ENCODE data around the gene TBC1D5.

The TBC1D5 gene

DNA sequence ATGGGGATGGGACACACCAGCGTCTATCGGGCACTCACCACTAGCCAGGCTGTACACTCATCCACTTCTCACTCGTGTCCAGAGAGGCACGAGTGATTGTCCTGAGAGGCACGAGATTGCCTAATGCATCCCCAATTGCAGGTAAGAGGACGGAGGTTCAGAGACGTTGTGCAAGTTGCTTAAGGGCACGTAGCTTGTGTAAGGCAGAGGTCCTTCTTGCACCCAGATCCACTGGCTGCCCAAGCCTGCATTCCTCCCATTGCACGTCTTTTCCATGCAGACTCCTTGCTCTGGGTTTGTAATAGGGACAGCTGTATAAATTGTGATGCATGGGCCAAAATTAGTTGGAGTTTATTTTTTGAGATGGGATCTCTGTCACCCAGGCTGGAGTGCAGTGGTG, 593.4 kb downstream of the TBC1D5 start:
- H3K4me1 ChIP-seq (ENCODE audit: control insufficient read depth, insufficient read depth, low read length): no peaks in the 10 kb centered on the region
- no peaks in the 10 kb centered on the region for H3K27me3 ChIP-seq (ENCODE audit: control insufficient read depth, insufficient read depth, low read length)
- H3K36me3 ChIP-seq (ENCODE audit: control insufficient read depth, insufficient read depth, low read length): no peaks in the 10 kb centered on the region
- no peak overlapping the region for H3K9ac ChIP-seq (ENCODE audit: low read length)
- no peaks in the 10 kb centered on the region for H3K9me3 ChIP-seq (ENCODE audit: control insufficient read depth, low read length)
- no peak overlapping the region for H3K4me3 ChIP-seq (ENCODE audit: low read length)

DNA sequence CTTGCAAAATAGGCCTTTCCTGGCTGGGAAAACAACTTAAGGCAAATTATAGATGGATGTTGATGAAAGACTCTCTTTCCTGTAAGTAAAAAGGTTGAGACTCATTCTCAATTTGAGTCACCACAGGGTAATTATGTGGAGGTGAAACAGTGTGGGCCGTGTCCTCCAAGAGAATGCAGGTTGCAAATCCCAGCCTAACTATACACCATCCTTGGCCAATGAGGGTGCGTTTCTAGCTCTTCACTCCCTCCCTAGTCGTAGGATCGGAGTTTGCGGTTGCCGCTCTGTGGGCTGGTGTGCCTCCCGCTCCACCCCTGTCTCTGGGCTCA, 597.8 kb downstream of the TBC1D5 start:
- H3K27me3 ChIP-seq (ENCODE audit: control insufficient read depth, insufficient read depth, low read length): no peaks in the 10 kb centered on the region
- no peaks in the 10 kb centered on the region for H3K4me1 ChIP-seq (ENCODE audit: control insufficient read depth, insufficient read depth, low read length)
- H3K9ac ChIP-seq (ENCODE audit: low read length): no peak overlapping the region
- no peaks in the 10 kb centered on the region for H3K9me3 ChIP-seq (ENCODE audit: control insufficient read depth, low read length)
- no peaks in the 10 kb centered on the region for H3K36me3 ChIP-seq (ENCODE audit: control insufficient read depth, insufficient read depth, low read length)
- no peak overlapping the region for H3K4me3 ChIP-seq (ENCODE audit: low read length)

DNA sequence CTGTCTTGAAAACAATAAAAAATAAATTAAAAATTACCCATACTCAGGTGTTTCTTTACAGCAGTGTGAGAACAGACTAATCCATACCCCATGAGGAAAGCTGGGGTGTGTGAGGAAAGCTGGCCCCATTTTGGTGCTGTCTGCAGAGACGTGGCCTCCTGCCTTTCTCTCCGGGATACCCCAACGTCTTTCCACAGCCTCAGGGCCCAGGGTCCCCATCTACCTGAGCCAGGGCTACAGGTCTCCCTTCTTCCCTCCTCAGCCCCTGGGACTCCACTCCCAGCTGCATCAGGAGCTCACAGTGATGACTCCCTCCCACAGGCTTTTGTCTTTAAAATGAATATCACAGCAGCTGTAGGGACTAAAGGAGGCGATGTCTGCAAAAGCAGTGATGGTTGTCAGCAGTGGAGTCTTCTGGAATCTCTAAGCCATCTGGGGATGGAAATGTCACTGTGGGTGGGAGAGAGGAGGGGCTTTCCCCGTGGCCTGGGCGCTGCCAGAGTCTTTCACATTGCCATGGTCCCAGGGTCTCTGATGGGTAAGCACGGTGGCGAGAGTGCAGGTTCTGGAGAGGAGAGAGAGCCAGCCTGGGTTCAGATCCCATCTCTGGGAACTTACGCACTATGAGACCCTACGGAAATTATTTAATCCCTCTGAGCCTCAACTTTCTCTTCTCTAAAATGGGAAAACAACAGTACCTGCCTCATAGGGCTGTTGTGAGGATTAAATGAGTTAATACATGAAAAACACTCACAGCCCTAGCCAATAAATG, 598.4 kb downstream of the TBC1D5 start:
- Histone ChIP-seq H3K4me3 (ENCODE audit: low read length) (no peak overlapping the region), H3K4me1 (ENCODE audit: control insufficient read depth, insufficient read depth, low read length) (no peaks in the 10 kb centered on the region), H3K27me3 (ENCODE audit: control insufficient read depth, insufficient read depth, low read length) (no peaks in the 10 kb centered on the region), H3K9ac (ENCODE audit: low read length) (no peak overlapping the region), H3K9me3 (ENCODE audit: control insufficient read depth, low read length) (no peaks in the 10 kb centered on the region), H3K36me3 (ENCODE audit: control insufficient read depth, insufficient read depth, low read length) (no peaks in the 10 kb centered on the region)

DNA sequence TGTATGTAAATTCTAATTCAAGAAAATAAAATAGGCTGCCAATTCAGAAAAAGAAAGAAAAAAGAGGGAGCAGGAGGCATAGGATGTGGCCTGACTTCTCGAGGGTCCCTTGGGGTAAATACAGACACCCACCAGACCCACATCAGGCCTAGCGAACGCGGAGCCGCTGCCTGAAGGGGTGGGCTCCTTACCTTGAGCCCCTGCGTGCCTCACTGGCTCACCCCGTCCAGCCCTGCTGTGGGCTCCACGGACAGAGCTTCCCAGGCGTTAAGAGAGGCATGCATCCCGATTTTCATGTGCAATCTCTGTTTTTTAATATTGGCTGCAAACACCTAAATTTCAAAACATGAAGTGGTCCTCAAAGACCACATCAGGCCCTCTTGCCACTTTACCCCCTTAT, 599.9 kb downstream of the TBC1D5 start:
- no peak overlapping the region for H3K9ac ChIP-seq (ENCODE audit: low read length)
- no peak overlapping the region for H3K4me3 ChIP-seq (ENCODE audit: low read length)
- no peaks in the 10 kb centered on the region for H3K36me3 ChIP-seq (ENCODE audit: control insufficient read depth, insufficient read depth, low read length)
- H3K27me3 ChIP-seq (ENCODE audit: control insufficient read depth, insufficient read depth, low read length): no peaks in the 10 kb centered on the region
- no peaks in the 10 kb centered on the region for H3K4me1 ChIP-seq (ENCODE audit: control insufficient read depth, insufficient read depth, low read length)
- H3K9me3 ChIP-seq (ENCODE audit: control insufficient read depth, low read length): no peaks in the 10 kb centered on the region

DNA sequence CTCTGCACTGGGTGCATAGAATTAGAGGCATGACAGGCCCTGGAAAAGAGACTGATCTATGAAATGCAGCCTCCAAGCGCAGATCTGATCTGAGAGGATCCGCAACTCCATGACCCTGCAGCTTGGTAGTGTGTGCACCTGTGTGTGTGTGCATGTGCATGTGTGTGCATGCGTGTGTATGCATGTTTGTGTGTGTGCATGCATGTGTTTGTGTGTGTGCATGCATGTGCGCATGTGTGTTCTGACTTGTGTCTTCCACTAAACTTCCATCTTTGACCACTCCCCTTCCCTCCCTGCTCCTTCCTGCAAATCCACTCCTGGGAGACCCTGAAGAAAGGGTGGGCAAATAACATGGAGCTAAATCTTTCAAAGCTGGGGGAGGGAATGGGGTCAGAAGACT, 600.7 kb downstream of the TBC1D5 start:
- H3K27me3 ChIP-seq (ENCODE audit: control insufficient read depth, insufficient read depth, low read length): no peaks in the 10 kb centered on the region
- H3K4me1 ChIP-seq (ENCODE audit: control insufficient read depth, insufficient read depth, low read length): no peaks in the 10 kb centered on the region
- no peaks in the 10 kb centered on the region for H3K36me3 ChIP-seq (ENCODE audit: control insufficient read depth, insufficient read depth, low read length)
- H3K9ac ChIP-seq (ENCODE audit: low read length): no peak overlapping the region
- H3K4me3 ChIP-seq (ENCODE audit: low read length): no peak overlapping the region
- H3K9me3 ChIP-seq (ENCODE audit: control insufficient read depth, low read length): no peaks in the 10 kb centered on the region

DNA sequence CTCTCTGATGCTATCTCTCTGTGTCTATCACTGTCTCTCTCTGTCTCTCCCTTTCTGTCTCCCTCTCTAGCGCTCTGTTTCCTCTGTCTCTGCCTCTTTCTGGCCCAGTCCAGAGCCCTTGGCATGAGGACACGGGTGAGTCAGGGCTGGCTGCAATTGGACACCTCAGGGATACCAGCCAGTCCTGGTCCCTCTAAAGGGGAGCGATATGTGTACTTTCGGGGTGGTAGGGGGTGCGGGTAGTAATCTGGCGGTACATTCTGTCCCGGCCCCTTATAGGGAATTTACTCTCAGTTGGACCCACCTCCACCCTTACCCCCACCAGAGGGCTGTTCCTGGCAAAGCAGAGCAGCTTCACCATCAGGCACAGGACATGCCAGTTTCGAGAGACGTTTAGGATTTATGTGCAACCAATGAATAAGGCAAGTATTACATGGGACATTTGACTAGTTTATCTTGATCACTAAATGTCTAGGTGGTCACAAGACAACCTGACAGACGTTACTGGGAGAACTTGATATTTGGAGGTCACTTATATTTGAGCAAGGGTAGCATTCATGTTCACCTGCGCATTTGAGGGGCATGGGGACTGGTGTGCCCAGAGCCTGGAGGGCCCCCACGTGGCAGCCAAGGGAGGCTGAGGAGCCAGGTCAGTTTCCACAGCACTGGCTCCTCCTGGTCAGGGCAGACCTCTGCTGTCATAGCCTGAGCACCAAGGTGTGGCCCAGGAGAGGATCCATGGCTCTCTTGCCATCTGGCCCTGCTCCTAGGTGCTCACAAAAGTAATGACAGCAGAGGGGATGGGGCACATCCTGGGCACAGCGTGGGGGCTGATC, 601.5 kb downstream of the TBC1D5 start:
- H3K27me3 ChIP-seq (ENCODE audit: control insufficient read depth, insufficient read depth, low read length): no peaks in the 10 kb centered on the region
- no peaks in the 10 kb centered on the region for H3K36me3 ChIP-seq (ENCODE audit: control insufficient read depth, insufficient read depth, low read length)
- no peak overlapping the region for H3K9ac ChIP-seq (ENCODE audit: low read length)
- no peak overlapping the region for H3K4me3 ChIP-seq (ENCODE audit: low read length)
- no peaks in the 10 kb centered on the region for H3K4me1 ChIP-seq (ENCODE audit: control insufficient read depth, insufficient read depth, low read length)
- no peaks in the 10 kb centered on the region for H3K9me3 ChIP-seq (ENCODE audit: control insufficient read depth, low read length)

DNA sequence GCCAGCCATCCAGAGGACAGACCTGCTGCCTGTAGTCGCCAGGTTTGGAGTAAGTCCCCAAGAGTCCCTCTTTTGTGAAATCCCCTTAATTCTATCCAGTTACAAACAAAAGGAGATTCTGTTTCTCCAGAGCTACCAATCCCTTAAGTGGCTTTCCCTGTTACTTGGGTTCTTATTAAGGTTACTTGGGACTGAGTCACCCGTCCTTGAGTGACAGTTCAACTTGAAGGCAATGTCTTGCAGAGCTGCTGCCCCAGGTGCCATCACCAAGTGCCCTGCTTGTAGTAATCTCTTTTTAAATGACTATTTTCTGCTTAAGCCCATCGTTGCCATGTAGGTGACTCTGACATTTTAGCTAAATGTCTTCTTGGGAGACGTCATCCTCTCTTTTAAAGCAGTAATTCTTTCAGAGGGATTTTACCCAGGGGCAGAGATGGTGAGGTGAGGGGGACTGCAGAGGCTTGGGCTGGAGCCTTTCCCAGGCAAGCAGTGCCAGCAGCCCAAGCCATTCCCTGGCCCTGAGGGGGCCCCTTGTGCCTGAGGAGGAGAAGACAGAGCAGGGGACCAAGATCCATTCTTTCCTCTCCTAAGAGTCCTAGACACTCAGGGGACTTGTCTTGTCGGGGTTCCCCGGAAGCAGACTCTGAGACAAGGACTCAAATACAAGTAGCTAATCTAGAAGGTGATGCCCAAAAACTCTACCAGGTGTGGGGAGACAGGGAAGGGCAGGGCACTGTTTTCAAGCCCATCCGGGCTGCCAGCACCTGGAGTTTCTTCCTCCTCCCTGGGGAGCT, 604.0 kb downstream of the TBC1D5 start:
- H3K9me3 ChIP-seq (ENCODE audit: control insufficient read depth, low read length): no peaks in the 10 kb centered on the region
- no peaks in the 10 kb centered on the region for H3K4me1 ChIP-seq (ENCODE audit: control insufficient read depth, insufficient read depth, low read length)
- H3K36me3 ChIP-seq (ENCODE audit: control insufficient read depth, insufficient read depth, low read length): no peaks in the 10 kb centered on the region
- no peak overlapping the region for H3K4me3 ChIP-seq (ENCODE audit: low read length)
- no peak overlapping the region for H3K9ac ChIP-seq (ENCODE audit: low read length)
- no peaks in the 10 kb centered on the region for H3K27me3 ChIP-seq (ENCODE audit: control insufficient read depth, insufficient read depth, low read length)

DNA sequence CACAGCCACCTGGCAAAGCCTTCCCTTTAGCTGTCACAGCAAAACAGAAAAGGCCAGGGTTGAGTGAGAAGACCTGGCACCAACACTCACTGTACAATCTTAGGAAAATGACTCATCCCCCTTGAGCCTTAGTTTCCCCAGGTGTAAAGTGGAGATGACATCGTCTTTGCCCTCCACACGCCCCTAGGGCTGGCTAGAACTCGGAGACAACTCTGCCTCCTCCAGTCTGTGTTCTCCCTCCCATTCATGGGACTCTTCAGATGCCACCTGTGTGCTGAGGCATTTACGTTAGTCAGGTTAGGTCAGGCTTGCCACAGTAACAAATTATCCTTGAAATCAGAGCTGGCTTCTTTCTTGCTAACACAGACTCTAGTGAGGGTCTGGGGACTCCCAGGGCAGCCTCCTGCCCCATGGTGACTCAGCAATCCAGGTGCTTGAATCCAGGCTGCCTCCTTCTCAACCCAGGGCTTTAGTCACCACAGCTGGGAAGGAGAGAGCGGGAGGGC, 605.1 kb downstream of the TBC1D5 start:
- no peaks in the 10 kb centered on the region for H3K4me1 ChIP-seq (ENCODE audit: control insufficient read depth, insufficient read depth, low read length)
- H3K36me3 ChIP-seq (ENCODE audit: control insufficient read depth, insufficient read depth, low read length): no peaks in the 10 kb centered on the region
- H3K9ac ChIP-seq (ENCODE audit: low read length): no peak overlapping the region
- no peaks in the 10 kb centered on the region for H3K9me3 ChIP-seq (ENCODE audit: control insufficient read depth, low read length)
- no peaks in the 10 kb centered on the region for H3K27me3 ChIP-seq (ENCODE audit: control insufficient read depth, insufficient read depth, low read length)
- H3K4me3 ChIP-seq (ENCODE audit: low read length): no peak overlapping the region

DNA sequence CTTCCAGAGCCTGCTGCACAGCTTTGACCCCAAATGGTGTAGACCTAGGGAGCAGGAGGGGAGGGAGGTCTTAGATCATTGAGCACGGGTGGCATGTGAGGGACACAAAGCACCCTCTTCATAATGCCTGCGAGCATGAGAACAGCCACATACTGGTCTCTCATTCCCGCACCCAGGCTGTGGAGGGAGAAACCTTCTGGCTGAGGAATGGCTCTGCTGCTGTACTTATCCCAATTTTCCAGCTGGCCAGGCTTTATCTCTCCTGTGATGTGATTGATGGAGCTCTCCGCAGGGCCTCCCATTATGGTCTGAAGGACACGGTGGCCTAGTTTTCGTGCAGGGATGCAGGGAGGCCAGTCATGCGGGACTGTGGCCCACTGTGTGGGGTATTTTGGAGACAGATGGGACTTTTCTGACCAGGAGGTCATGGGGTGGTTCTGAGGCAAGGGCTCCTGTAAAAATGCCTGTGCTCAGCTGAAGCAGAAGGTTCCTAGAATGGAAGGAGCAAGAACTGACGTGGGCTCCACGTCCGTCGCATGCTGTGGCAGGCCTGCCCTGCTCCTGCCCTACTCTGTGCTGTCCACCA, 606.2 kb downstream of the TBC1D5 start:
- Histone ChIP-seq H3K36me3 (ENCODE audit: control insufficient read depth, insufficient read depth, low read length) (no peaks in the 10 kb centered on the region), H3K9me3 (ENCODE audit: control insufficient read depth, low read length) (no peaks in the 10 kb centered on the region), H3K4me3 (ENCODE audit: low read length) (no peak overlapping the region), H3K27me3 (ENCODE audit: control insufficient read depth, insufficient read depth, low read length) (no peaks in the 10 kb centered on the region), H3K4me1 (ENCODE audit: control insufficient read depth, insufficient read depth, low read length) (no peaks in the 10 kb centered on the region), H3K9ac (ENCODE audit: low read length) (no peak overlapping the region)

DNA sequence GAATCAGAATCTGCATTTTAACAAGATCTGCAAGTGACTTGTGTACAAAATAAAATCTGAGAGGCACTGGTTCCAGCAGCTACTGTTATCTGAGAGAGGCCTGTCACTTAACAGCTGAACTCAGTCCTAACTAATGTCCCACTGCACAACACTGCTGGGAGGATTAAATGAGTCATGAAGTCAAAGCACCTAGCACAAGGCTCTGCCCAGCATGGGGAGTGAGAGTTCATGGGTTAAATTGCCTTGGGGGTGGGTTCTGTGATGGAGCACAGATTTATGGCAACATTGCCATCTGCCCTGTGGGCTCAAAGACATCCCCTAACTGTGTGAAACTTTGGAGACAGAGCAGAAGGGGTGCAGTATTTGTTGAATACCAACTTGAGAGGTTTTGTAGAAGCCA, 606.7 kb downstream of the TBC1D5 start:
- Histone ChIP-seq H3K27me3 (ENCODE audit: control insufficient read depth, insufficient read depth, low read length) (no peaks in the 10 kb centered on the region), H3K4me1 (ENCODE audit: control insufficient read depth, insufficient read depth, low read length) (no peaks in the 10 kb centered on the region), H3K36me3 (ENCODE audit: control insufficient read depth, insufficient read depth, low read length) (no peaks in the 10 kb centered on the region), H3K4me3 (ENCODE audit: low read length) (no peak overlapping the region), H3K9ac (ENCODE audit: low read length) (no peak overlapping the region), H3K9me3 (ENCODE audit: control insufficient read depth, low read length) (no peaks in the 10 kb centered on the region)

DNA sequence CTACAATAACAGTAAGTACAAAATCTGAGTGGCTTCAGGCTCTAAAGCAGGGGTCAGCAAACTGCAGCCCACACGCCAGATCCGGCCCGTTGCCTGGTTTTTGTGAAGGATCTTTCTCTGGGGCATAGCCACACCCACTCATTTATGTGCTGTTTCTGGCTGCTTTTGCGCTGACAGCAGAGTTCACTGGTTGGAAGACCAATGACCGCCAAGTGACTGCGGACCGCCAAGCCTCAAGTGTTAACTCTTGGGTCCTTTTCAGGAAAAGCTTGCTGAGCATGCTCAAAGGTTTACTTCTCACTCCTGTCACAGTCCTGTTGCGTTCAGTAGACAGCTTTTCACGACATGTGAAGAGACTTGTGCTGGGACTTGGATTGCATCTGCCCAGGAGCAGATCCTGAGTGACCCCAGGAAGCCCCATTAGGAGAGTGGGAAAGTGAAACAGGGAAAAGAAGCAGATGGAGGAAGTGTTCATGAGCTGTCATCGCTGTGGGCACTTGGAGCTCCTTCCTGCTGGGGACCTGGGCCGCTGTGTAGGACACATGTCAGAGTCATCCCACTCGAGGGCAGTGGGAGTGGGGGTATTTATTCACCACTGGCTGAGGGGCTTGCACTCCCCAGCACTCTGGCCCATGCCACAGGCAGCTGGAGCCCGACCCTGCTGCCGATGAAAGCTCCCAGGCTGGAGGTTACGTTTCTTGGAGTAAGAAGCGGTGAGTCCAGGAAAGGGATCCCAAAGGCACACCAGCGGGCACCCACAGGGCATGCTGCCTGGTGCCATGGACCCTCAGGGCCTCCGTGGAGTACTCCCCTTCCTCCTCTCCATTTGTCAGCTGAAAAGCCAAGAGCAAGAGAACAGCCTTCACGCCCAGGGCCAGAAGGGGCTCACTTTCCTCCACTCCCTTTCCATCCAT, 608.5 kb downstream of the TBC1D5 start:
- H3K4me3 ChIP-seq (ENCODE audit: low read length): no peak overlapping the region
- H3K4me1 ChIP-seq (ENCODE audit: control insufficient read depth, insufficient read depth, low read length): no peaks in the 10 kb centered on the region
- no peaks in the 10 kb centered on the region for H3K27me3 ChIP-seq (ENCODE audit: control insufficient read depth, insufficient read depth, low read length)
- no peak overlapping the region for H3K9ac ChIP-seq (ENCODE audit: low read length)
- no peaks in the 10 kb centered on the region for H3K36me3 ChIP-seq (ENCODE audit: control insufficient read depth, insufficient read depth, low read length)
- no peaks in the 10 kb centered on the region for H3K9me3 ChIP-seq (ENCODE audit: control insufficient read depth, low read length)
